GM12878 (cell line): ENCODE measurements around the gene CENPH. TPM values are rescaled to one million over a fixed set of nuclear protein-coding genes. Genes with fewer than 3 reads are reported as not detected.

ENCODE experiments used
- ATAC-seq: fragments of 200-7000 bp; cut with Tn5 transposase; 3 replicates; pipeline ENCODE4 v1.9.1; 2020; ENCODE audit warnings: mild to moderate bottlenecking, moderate library complexity
- BruUV-seq: library from RNA; stranded (reverse); fragments of 400-500 nt; replicated peaks from 2 replicates; lab custom pipeline; 2021; lab: Mats Ljungman, UMichigan
- CTCF ChIA-PET: fragments of 300-600 bp; sonication (Branson Sonifier 250); formaldehyde crosslinking; extraction: SDS; loops from one replicate; lab custom pipeline; 2021; ENCODE audit warnings: inconsistent platforms; lab: Yijun Ruan, JAX
- POLR2A ChIA-PET: fragments of 350-600 bp; formaldehyde crosslinking; extraction: SDS; loops from one replicate; lab custom pipeline; 2021; ENCODE audit warnings: inconsistent platforms; lab: Charles Lee
- RAD21 ChIA-PET: fragments of 300-600 bp; sonication (Branson Sonifier 250); formaldehyde crosslinking; loops from one replicate; lab custom pipeline; 2023; ENCODE audit warnings: antibody characterized with exemption; ENCODE audit not compliant: unreplicated experiment; lab: Charles Lee
- SMC1A ChIA-PET: fragments of 300-600 bp; sonication (Branson Sonifier 250); formaldehyde crosslinking; loops from one replicate; lab custom pipeline; 2023; ENCODE audit not compliant: unreplicated experiment, uncharacterized antibody; lab: Charles Lee
- DNase-seq: peaks from one replicate; pipeline ENCODE4 v3.0.0-alpha.2; 2011; ENCODE audit warnings: low read depth, low spot score
- FAIRE-seq: peaks from 3 replicates; lab custom pipeline; 2011; peaks lifted over from hg19 to GRCh38; lab: Jason Lieb, UNC
- H2AFZ ChIP-seq: 2 replicates; pipeline ENCODE4 v1.6.0; 2011; ENCODE audit warnings: low read depth, low read length, control low read depth; ENCODE audit not compliant: control insufficient read depth
- H3K27ac ChIP-seq: 2 replicates; pipeline ENCODE4 v1.5.1; 2011; ENCODE audit warnings: control low read depth; ENCODE audit not compliant: control insufficient read depth, insufficient read depth
- H3K27me3 ChIP-seq, 2 experiments: replicated peaks in 1 of 2; 2 replicates each; pipeline versions ENCODE4 v1.6.0 to v1.6.1; 2011; ENCODE audit warnings: low read length in 1 of 2; ENCODE audit not compliant: control insufficient read depth in 2 of 2, insufficient read depth in 2 of 2
- H3K36me3 ChIP-seq, 2 experiments: 2 replicates each; pipeline ENCODE4 v1.5.1; 2011; ENCODE audit warnings: low read length in 1 of 2; ENCODE audit not compliant: control insufficient read depth in 2 of 2, insufficient read depth in 2 of 2
- H3K4me1 ChIP-seq: 2 replicates; pipeline ENCODE4 v1.6.1; 2011; ENCODE audit warnings: mild to moderate bottlenecking, low read length, moderate library complexity, mixed read lengths; ENCODE audit not compliant: control insufficient read depth, insufficient read depth
- H3K4me2 ChIP-seq: 2 replicates; pipeline ENCODE4 v1.6.0; 2011; ENCODE audit warnings: control low read depth; ENCODE audit not compliant: control insufficient read depth, insufficient read depth
- H3K4me3 ChIP-seq: fragments of 200-600 bp; sonication (generic); 2 replicates; pipeline ENCODE4 v1.5.1; 2016
- H3K79me2 ChIP-seq: 2 replicates; pipeline ENCODE4 v1.6.0; 2011; ENCODE audit warnings: low read length; ENCODE audit not compliant: control insufficient read depth, insufficient read depth
- H3K9ac ChIP-seq: 2 replicates; pipeline ENCODE4 v1.8.0; 2011; ENCODE audit warnings: low read length, control low read depth, mixed read lengths; ENCODE audit not compliant: control insufficient read depth, insufficient read depth
- H3K9me3 ChIP-seq: replicated peaks from 3 replicates; pipeline ENCODE4 v1.5.1; 2011; ENCODE audit warnings: mild to moderate bottlenecking, low read length; ENCODE audit not compliant: control insufficient read depth, insufficient read depth
- H4K20me1 ChIP-seq: 2 replicates; pipeline ENCODE4 v1.6.0; 2011; ENCODE audit not compliant: control insufficient read depth, insufficient read depth
- IKZF1 ChIP-seq: fragments of 450-650 bp; conservative IDR thresholded peaks from 2 replicates; pipeline ENCODE4 v1.6.1; 2017; ENCODE audit warnings: antibody characterized with exemption, mild to moderate bottlenecking
- MXI1 ChIP-seq: fragments of 150-350 bp; IDR thresholded peaks from 2 replicates; pipeline ENCODE4 v1.6.1; 2011; ENCODE audit warnings: low read depth, mild to moderate bottlenecking, inconsistent platforms, low read length, improper control_type of control experiment
- MYC ChIP-seq: IDR thresholded peaks from 2 replicates; pipeline ENCODE4 v1.6.1; 2011; ENCODE audit warnings: mild to moderate bottlenecking, low read length, moderate library complexity, inconsistent platforms; ENCODE audit not compliant: insufficient read depth, insufficient replicate concordance, insufficient read length, severe bottlenecking
- NFXL1 ChIP-seq: fragments of 450-650 bp; IDR thresholded peaks from 2 replicates; pipeline ENCODE4 v1.6.1; 2017; ENCODE audit warnings: antibody characterized with exemption, mild to moderate bottlenecking, borderline replicate concordance
- PAX5 ChIP-seq: IDR thresholded peaks from 2 replicates; pipeline ENCODE4 v1.6.1; 2011; ENCODE audit warnings: low read depth, low read length, borderline replicate concordance
- RBBP5 ChIP-seq: fragments of 200-600 bp; sonication (generic); conservative IDR thresholded peaks from 2 replicates; pipeline ENCODE4 v1.6.1; 2016
- TBL1XR1 ChIP-seq: IDR thresholded peaks from 2 replicates; pipeline ENCODE4 v1.6.1; 2012; ENCODE audit warnings: low read depth, low read length, improper control_type of control experiment
- WGBS: methylation state at CpG from one replicate; pipeline ENCODE4 v1.1.6; 2016; ENCODE audit warnings: low lambda C conversion rate; ENCODE audit not compliant: insufficient replicate concordance, insufficient coverage; ENCODE audit errors: missing lambda C conversion rate; 5-methylcytosine and 5-hydroxymethylcytosine counted together
- in situ Hi-C: fragments of 300-500 bp; cut with MboI; formaldehyde crosslinking; loops from 9 replicates; pipeline ENCODE4 v1.14.3; 2018; ENCODE audit warnings: mixed read lengths
- intact Hi-C: fragments of 100-400 bp; cut with micrococcal nuclease; formaldehyde crosslinking; loops from one replicate; pipeline ENCODE4 v1.14.2; 2022; ENCODE audit not compliant: unreplicated experiment
- polyA plus RNA-seq, 11 experiments: library from polyadenylated mRNA; depleted of rRNA in 4 of 11; unstranded in 6 of 11; stranded (reverse) in 5 of 11; fragments of >200 nt; fragmentation: Nextera tagmentation in 4 of 11; fragmentation: Illumina TruSeq in 1 of 11; extraction: Ambion mirVana in 4 of 11; extraction: Trizol in 1 of 11; gene quantifications; 1 replicate in 1 of 11; 2 replicates in 10 of 11; pipeline versions ENCODE4 v1.2.1 to v1.2.3, GENCODE V29; 2011 to 2016; ENCODE audit warnings: inconsistent platforms in 2 of 11, missing spikeins in 2 of 11, low read depth in 1 of 11
- total RNA-seq, 4 experiments: library from RNA; depleted of rRNA in 3 of 4; stranded (reverse); fragments of >200 nt in 3 of 4; fragmentation: Illumina TruSeq in 1 of 4; extraction: Trizol in 1 of 4; gene quantifications; 2 replicates each; pipeline versions ENCODE4 v1.2.1 to v1.2.3, GENCODE V29; 2013 to 2021
- TF ChIP-seq, protein P1 (sequence below): fragments of 450-650 bp; IDR thresholded peaks from 2 replicates; pipeline ENCODE4 v1.6.1; 2018; ENCODE audit warnings: mild to moderate bottlenecking, low read depth, moderate library complexity; ENCODE audit not compliant: partially characterized antibody
- TF ChIP-seq, protein P2 (sequence below): IDR thresholded peaks from 2 replicates; pipeline ENCODE4 v1.6.1; 2012; ENCODE audit warnings: improper control_type of control experiment, low read depth, low read length; ENCODE audit not compliant: insufficient replicate concordance

The CENPH gene
- total and polyA plus RNA-seq, 10 of the 15 experiments (the other 5 are each of a cell fraction or from before 2014, with no cell fraction given) = 7.3 to 65.6 (median 45.9) TPM

DNA sequence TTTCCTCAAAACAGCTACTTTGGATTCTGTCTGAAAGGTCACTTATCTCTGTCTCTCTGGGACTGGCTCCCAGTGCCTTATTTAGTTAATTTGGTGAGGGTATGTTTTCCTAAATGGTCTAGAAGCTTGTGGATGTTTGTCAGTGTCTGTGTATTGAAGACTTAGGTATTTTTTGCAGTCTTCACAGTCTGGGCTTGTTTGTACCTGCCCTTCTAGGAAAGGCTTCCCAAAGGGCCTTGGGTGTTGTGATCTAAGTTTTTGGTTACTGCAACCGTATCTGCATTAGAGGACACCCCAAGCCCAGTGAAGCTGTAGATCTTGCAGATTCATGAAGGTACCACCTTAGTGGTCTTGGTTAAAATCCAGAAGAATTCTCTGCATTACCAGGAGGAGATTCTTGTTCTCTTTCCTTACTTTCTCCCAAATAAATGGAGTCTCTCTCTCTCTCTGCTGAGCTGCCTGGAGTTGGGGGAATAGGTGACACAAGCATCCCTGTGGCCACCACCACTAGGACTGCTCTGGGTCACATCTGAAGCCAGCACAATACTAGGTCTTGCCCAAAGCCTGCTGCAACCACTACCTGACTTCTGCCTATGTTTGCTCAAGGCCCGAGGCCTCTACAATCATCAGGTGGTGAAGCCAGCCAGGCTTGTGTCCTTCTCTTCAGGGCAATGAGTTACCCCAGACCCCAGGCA is 40.3 kb upstream of the CENPH start (continued):
- TF ChIP-seq, protein P1, sequence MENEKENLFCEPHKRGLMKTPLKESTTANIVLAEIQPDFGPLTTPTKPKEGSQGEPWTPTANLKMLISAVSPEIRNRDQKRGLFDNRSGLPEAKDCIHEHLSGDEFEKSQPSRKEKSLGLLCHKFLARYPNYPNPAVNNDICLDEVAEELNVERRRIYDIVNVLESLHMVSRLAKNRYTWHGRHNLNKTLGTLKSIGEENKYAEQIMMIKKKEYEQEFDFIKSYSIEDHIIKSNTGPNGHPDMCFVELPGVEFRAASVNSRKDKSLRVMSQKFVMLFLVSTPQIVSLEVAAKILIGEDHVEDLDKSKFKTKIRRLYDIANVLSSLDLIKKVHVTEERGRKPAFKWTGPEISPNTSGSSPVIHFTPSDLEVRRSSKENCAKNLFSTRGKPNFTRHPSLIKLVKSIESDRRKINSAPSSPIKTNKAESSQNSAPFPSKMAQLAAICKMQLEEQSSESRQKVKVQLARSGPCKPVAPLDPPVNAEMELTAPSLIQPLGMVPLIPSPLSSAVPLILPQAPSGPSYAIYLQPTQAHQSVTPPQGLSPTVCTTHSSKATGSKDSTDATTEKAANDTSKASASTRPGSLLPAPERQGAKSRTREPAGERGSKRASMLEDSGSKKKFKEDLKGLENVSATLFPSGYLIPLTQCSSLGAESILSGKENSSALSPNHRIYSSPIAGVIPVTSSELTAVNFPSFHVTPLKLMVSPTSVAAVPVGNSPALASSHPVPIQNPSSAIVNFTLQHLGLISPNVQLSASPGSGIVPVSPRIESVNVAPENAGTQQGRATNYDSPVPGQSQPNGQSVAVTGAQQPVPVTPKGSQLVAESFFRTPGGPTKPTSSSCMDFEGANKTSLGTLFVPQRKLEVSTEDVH = no peak
- TF ChIP-seq PAX5 (no peak), NFXL1 (no peak), RBBP5 (no peak), MXI1 (no peak), IKZF1 (no peak), TBL1XR1 (no peak), MYC (no peak)

DNA sequence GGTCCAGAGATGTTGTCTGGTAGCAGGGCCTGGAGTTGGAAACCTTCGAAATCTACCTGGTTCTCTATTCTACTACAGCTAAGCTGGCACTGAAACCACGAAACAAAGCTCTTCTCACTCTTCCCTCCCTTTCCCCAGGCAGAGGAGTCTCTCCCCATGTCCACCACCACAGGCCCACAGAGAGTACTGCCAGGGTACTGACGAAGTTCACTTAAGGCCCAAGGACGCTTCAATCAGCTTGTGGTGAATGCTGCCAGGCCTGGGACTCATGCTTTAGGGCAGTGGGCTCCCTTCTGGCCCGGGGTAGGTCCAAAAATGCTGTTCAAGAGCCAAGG is 39.7 kb upstream of the CENPH start:
- intact Hi-C loops = no loop called here
- Histone ChIP-seq H2AFZ (no peak overlapping the region), H3K27me3 (no peaks in the 10 kb centered on the region), H4K20me1 (no peaks in the 10 kb centered on the region), H3K79me2 (no peaks in the 10 kb centered on the region)
- SMC1A ChIA-PET = interaction anchor here (1.4 kb wide), 1 partner anchor 14 kb away, joined by 4 read pairs; no protein-coding TSS in a partner anchor
- no peak for ATAC-seq
- TF ChIP-seq, protein P2, sequence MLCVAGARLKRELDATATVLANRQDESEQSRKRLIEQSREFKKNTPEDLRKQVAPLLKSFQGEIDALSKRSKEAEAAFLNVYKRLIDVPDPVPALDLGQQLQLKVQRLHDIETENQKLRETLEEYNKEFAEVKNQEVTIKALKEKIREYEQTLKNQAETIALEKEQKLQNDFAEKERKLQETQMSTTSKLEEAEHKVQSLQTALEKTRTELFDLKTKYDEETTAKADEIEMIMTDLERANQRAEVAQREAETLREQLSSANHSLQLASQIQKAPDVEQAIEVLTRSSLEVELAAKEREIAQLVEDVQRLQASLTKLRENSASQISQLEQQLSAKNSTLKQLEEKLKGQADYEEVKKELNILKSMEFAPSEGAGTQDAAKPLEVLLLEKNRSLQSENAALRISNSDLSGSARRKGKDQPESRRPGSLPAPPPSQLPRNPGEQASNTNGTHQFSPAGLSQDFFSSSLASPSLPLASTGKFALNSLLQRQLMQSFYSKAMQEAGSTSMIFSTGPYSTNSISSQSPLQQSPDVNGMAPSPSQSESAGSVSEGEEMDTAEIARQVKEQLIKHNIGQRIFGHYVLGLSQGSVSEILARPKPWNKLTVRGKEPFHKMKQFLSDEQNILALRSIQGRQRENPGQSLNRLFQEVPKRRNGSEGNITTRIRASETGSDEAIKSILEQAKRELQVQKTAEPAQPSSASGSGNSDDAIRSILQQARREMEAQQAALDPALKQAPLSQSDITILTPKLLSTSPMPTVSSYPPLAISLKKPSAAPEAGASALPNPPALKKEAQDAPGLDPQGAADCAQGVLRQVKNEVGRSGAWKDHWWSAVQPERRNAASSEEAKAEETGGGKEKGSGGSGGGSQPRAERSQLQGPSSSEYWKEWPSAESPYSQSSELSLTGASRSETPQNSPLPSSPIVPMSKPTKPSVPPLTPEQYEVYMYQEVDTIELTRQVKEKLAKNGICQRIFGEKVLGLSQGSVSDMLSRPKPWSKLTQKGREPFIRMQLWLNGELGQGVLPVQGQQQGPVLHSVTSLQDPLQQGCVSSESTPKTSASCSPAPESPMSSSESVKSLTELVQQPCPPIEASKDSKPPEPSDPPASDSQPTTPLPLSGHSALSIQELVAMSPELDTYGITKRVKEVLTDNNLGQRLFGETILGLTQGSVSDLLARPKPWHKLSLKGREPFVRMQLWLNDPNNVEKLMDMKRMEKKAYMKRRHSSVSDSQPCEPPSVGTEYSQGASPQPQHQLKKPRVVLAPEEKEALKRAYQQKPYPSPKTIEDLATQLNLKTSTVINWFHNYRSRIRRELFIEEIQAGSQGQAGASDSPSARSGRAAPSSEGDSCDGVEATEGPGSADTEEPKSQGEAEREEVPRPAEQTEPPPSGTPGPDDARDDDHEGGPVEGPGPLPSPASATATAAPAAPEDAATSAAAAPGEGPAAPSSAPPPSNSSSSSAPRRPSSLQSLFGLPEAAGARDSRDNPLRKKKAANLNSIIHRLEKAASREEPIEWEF = no peak
- TF ChIP-seq, all 136 proteins: peak for 0
- Histone ChIP-seq H3K9ac (no peak overlapping the region), H3K4me1 (no peaks in the 10 kb centered on the region), H3K9me3 (no peaks in the 10 kb centered on the region), H3K4me2 (no peak overlapping the region), H3K4me3 (no peak overlapping the region), H3K36me3 (no peaks in the 10 kb centered on the region), H3K27ac (no peak overlapping the region)
- RAD21 ChIA-PET = no interaction called here
- CTCF ChIA-PET = no interaction called here
- 62% methylated on average over 5 of the region's 5 CpGs for WGBS
- POLR2A ChIA-PET = no interaction called here
- DNase-seq (no peak), FAIRE-seq (no peak)
- no TSS peak for BruUV-seq
- in situ Hi-C loops = no loop called here
